Activated naive CD4-positive, alpha-beta T cell treated with anti-CD3 and anti-CD28 coated beads, Interleukin-2, amount 50 U/mL, for 24 hours (primary cell): ENCODE measurements around the gene AP3D1.
"Not testable (repeated sequence)": the region's sequence is repeated elsewhere in the genome, so short reads cannot be mapped to it uniquely, and the experiment has no call there.

ENCODE experiments used
- H3K27ac Mint-ChIP-seq: one replicate; pipeline ENCODE4 v1.8.0; 2021; ENCODE audit warnings: mild to moderate bottlenecking, mixed read lengths
- H3K27me3 Mint-ChIP-seq: one replicate; pipeline ENCODE4 v1.8.0; 2021; ENCODE audit warnings: mixed read lengths
- H3K36me3 Mint-ChIP-seq: one replicate; pipeline ENCODE4 v1.8.0; 2021; ENCODE audit warnings: mixed read lengths
- H3K4me1 Mint-ChIP-seq: one replicate; pipeline ENCODE4 v1.8.0; 2021; ENCODE audit warnings: mixed read lengths
- H3K4me3 Mint-ChIP-seq: one replicate; pipeline ENCODE4 v1.8.0; 2021; ENCODE audit warnings: mild to moderate bottlenecking, mixed read lengths
- H3K9me3 Mint-ChIP-seq: one replicate; pipeline ENCODE4 v1.8.0; 2021; ENCODE audit warnings: mixed read lengths

The AP3D1 gene

DNA sequence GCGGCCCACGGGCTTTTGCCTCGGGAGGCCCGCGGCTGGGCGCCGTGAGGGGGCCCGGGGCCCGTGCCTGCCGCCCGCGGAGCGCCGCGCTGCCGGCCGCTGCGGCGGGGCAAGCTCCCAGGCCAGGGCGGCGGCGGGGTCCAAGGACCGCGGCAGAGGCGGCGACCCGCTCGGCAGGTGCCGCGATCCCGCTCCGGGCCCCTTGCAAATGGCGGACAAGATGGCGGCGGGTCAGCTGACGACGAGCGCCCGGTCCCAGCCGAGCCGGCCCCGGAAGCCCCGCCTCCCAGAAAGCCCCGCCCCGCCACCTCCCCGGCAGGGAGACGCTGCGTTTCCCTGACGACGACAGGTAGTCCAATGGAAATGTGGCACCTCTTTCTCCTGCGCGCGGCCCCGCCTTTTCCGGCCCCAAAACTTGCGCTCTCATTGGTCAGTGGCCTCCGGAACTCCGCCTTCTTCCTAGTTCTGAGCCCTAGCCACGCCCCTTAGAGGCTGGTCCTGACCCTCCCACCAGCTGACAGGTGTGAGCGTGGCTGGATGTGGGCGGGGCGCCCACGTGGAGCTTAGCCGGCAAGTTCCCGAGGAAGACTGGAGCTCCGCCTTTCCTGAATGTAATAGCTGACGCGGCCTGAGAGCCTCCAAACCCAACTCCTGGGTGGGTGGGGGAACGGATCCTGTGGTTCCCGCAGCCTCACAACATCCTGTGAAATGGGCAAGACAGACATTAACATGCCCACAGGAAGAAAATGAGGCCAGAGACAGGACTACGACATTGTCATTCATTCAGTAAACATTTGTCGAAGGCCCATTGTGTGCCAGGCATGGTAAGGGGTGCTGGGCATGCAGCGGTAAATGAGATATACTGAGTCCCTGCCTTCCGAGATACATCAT is at the start of gene AP3D1:
AP3D1 (minus strand) TSS at position 228 of the 891 bp plus-strand sequence. CDS start 232 bp downstream, outside the sequence.
- Mint-ChIP-seq H3K27me3 (no peaks in the 10 kb centered on the region), H3K27ac (peak within 1 kb of the TSS; percentile 56), H3K4me3 (peak within 1 kb of the TSS; percentile 90), H3K9me3 (no peaks in the 10 kb centered on the region), H3K36me3 (no peaks in the 10 kb centered on the region), H3K4me1 (peaks cover 39% of the 10 kb centered on the region)

DNA sequence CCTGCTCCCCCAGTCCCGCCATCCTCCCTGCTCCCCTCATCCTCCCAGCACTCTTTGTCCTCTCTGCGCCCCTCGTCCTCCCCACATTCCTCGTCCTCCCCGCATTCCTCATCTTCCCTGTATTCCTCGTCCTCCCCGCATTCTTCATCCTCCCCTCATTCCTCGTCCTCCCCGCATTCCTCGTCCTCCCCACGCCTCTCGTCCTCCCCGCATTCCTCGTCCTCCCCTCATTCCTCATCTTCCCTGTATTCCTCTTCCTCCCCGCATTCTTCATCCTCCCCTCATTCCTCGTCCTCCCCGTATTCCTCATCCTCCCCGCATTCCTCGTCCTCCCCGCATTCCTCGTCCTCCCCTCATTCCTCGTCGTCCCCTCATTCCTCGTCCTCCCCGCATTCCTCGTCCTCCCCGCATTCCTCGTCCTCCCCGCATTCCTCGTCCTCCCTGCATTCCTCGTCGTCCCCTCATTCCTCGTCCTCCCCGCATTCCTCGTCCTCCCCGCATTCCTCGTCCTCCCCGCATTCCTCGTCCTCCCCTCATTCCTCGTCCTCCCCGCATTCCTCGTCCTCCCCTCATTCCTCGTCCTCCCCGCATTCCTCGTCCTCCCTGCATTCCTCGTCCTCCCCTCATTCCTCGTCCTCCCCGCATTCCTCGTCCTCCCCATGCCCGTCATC is 49.4 kb upstream of the AP3D1 start:
- H3K27me3 Mint-ChIP-seq, H3K27ac Mint-ChIP-seq, H3K36me3 Mint-ChIP-seq, H3K4me1 Mint-ChIP-seq, H3K4me3 Mint-ChIP-seq, H3K9me3 Mint-ChIP-seq: not testable (repeated sequence)

DNA sequence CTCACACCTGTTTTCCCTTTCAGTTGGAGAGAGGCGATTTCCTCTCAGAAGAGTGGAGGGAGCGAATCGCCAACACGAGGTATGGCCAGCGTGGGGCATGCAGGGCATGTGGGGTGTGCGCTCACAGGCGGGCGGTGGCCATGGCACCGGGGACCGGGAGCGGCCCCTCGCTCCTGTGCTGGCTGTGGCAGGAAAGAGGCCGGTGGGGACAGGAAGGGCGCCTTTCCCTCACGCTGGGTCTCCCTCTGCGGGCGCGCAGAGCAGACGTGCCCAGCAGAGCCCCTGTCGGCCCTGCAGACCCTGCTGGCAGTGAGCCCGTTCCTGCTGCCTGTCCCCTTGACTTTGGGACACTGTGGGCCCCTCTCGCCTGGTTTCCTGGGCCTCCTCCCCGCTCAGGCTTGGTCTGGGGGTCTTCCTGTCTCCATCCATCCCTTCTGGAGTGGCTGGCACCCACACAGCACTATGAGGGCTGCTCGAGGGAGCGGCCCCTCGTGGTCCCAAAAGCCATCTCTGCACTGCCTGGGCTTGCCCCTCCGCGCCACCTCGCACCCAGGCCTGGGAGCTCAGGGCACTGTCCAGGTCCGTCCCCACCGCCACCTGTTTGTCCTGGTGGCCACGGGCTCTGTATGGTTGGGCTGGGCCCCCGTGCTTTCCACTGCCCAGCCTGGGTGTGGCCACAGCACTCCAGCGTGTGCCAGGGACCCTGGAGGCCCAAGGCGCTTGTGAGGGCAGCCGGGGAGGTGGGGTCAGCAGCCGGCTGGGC is 48.7 kb upstream of the AP3D1 start:
- H3K36me3 Mint-ChIP-seq: no peaks in the 10 kb centered on the region
- H3K27ac Mint-ChIP-seq: no peak overlapping the region
- no peak overlapping the region for H3K4me3 Mint-ChIP-seq
- peaks cover 4% of the 10 kb centered on the region for H3K4me1 Mint-ChIP-seq
- H3K9me3 Mint-ChIP-seq: no peaks in the 10 kb centered on the region
- H3K27me3 Mint-ChIP-seq: no peaks in the 10 kb centered on the region

DNA sequence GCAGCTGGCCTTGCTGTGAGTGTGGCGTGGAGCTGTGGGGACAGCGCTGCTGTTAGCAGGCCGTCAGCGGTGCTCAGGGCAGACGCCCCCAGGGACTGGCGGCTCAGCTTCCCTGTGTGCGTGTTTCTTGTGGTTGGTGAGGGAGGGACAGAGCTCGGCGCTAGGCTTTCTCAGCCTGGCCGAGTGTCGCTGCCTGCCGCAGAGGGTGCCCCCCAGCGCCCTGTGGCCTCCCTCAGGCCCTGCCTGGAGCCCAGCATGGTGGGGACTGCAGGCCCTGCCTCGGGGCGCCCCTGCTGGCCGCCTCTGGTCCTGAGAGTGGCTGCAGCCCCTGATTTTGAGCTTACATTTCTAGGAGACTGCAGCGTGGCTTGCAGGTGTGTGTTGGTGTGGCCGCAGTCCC is 47.8 kb upstream of the AP3D1 start:
- Mint-ChIP-seq H3K27ac (no peak overlapping the region), H3K27me3 (no peaks in the 10 kb centered on the region), H3K4me1 (peaks cover 4% of the 10 kb centered on the region), H3K9me3 (no peaks in the 10 kb centered on the region), H3K36me3 (no peaks in the 10 kb centered on the region), H3K4me3 (no peak overlapping the region)

DNA sequence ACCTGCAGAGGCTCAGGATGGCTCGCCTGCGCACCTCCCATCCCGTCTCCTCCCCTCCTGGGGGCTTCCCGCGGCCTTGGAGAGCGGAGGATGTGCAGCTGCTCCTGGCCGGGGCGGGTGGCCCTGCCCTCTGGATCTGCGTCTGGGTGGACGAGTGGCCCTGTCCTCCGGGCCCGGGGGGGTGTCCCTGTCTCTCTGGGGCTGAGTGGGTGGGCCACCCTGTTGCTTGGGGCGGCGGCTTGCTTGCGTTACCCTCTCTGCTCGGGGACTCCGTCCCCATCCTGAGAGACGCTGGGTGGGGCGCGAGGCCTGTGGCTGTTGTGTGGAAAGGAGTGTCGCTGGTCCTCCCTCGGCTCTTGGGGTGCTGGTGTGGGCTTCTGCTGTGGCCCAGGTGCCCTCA is 47.0 kb upstream of the AP3D1 start:
- Mint-ChIP-seq H3K27me3 (no peaks in the 10 kb centered on the region), H3K4me3 (no peak overlapping the region), H3K9me3 (no peaks in the 10 kb centered on the region), H3K36me3 (no peaks in the 10 kb centered on the region), H3K4me1 (peaks cover 4% of the 10 kb centered on the region), H3K27ac (no peak overlapping the region)

DNA sequence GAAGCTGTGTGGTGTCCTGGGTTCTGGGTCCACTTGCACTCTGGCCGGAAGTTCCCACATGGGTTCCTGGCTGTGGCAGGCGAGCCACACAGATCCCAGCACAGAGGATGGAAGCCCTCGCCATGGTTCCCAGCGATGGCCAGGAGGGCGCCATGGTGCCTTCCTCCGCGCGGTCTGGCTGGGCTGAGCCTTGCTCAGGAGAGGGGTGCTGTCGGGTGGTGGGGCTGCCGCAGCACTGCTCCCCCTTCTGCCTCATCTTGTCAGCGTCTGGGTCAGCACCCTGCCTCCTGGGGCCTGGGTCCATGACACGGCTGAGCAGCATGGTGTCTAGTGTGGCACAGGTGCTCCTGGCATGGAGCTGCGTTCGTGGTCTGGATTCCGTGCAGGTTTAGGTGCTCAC is 45.9 kb upstream of the AP3D1 start:
- no peaks in the 10 kb centered on the region for H3K27me3 Mint-ChIP-seq
- peaks cover 4% of the 10 kb centered on the region for H3K4me1 Mint-ChIP-seq
- no peak overlapping the region for H3K27ac Mint-ChIP-seq
- no peak overlapping the region for H3K4me3 Mint-ChIP-seq
- no peaks in the 10 kb centered on the region for H3K9me3 Mint-ChIP-seq
- peaks cover 3% of the 10 kb centered on the region for H3K36me3 Mint-ChIP-seq

DNA sequence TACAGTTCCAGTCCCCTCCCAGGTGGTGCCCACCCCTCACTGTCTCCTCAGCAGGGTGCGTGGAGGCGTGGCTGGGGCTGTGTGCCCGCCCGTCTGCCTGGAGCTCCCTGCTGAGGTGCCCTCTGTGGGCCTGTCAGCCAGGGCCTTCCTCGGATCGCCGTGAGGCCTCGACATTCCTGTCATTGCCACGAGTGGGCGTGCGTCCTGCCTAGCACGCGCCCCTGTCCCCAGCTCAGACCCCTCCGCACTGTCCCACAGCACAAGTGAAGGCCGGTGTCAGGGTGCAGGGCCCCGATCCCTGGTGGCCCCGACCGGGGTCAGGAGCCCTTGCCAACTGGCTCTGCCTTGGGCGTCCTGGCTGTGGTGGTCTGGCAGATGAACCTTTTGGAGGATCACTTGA is 44.5 kb upstream of the AP3D1 start:
- no peak overlapping the region for H3K4me3 Mint-ChIP-seq

DNA sequence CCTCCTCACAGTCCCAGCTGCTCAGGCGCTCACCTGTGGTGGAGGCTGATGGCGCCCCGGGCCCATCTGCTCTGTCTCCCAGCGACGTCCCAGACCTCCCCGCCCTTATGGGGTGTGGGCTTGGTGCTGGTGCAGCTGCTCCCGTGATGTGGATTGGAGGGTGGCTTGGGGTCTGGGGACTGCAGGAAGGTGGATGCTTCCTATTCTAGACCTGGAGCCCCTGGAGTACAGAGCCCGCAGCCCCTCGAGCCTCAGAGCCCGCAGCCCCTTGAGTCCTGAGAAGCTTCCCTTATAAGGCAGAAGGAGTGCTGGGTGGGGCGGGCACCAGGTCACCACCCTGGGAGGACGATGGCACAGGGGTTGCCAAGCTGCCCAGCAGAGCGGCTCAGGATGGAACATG is 44.0 kb upstream of the AP3D1 start:
- peaks cover 3% of the 10 kb centered on the region for H3K36me3 Mint-ChIP-seq
- H3K4me1 Mint-ChIP-seq: peaks cover 4% of the 10 kb centered on the region
- H3K9me3 Mint-ChIP-seq: no peaks in the 10 kb centered on the region
- no peak overlapping the region for H3K27ac Mint-ChIP-seq
- H3K27me3 Mint-ChIP-seq: no peaks in the 10 kb centered on the region
- no peak overlapping the region for H3K4me3 Mint-ChIP-seq

More for the DNA sequence above, 44.5 kb upstream of the AP3D1 start:
- H3K27ac Mint-ChIP-seq: no peak overlapping the region
- H3K9me3 Mint-ChIP-seq: no peaks in the 10 kb centered on the region
- no peaks in the 10 kb centered on the region for H3K27me3 Mint-ChIP-seq
- H3K36me3 Mint-ChIP-seq: peaks cover 3% of the 10 kb centered on the region
- H3K4me1 Mint-ChIP-seq: peaks cover 4% of the 10 kb centered on the region

DNA sequence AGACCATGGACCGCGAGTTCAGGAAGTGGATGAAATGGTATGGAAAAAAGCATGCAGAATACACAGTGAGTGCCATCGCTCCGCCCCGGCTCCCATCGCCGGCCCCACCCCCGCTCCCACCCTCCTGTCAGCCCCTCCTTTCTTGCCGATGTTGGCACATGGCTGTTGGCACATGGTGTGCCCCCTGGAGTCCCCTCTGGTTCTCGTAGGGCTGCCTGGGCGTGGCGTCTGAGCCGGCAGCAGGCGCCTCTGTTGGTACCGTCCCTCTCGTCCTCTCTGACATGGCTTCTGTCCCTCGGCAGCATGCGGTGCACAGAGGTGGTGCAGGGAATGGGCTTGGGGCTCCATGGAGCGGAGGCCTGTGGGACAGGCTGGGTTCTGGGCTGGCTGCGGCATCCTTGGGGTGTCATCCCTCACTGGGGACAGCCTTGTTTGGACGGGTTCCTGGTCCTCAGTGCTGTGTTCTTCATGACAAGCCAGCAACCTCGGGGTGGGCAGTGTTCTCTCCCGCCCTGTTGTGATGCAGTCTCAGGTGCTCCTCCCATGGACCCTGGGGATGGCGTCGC is 43.2 kb upstream of the AP3D1 start:
- Mint-ChIP-seq H3K4me3 (no peak overlapping the region), H3K4me1 (peaks cover 4% of the 10 kb centered on the region), H3K27me3 (no peaks in the 10 kb centered on the region), H3K27ac (no peak overlapping the region), H3K9me3 (no peaks in the 10 kb centered on the region), H3K36me3 (peaks cover 3% of the 10 kb centered on the region)

DNA sequence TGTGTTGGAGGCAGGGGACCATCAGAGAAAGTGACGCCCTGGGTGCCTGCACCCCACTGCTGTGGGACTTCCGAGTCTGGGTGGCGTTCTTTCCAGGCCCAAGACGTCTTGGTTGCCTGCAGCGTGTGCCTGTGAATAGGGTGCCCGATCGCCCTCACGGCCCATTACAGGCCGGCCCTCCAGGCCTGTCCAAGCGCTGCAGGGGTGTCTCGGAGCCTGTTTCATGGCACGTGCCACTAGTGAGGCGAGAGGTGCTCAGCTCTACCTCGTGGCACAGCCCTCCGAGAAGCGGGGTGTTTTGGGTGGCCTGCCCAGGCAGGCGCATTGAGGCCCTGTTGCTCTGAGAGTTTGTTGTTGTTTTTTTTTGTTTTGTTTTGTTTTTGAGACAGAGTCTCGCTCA is 42.4 kb upstream of the AP3D1 start:
- H3K9me3 Mint-ChIP-seq: no peaks in the 10 kb centered on the region
- no peak overlapping the region for H3K4me3 Mint-ChIP-seq
- peaks cover 2% of the 10 kb centered on the region for H3K4me1 Mint-ChIP-seq
- peaks cover 3% of the 10 kb centered on the region for H3K36me3 Mint-ChIP-seq
- H3K27me3 Mint-ChIP-seq: no peaks in the 10 kb centered on the region
- no peak overlapping the region for H3K27ac Mint-ChIP-seq

DNA sequence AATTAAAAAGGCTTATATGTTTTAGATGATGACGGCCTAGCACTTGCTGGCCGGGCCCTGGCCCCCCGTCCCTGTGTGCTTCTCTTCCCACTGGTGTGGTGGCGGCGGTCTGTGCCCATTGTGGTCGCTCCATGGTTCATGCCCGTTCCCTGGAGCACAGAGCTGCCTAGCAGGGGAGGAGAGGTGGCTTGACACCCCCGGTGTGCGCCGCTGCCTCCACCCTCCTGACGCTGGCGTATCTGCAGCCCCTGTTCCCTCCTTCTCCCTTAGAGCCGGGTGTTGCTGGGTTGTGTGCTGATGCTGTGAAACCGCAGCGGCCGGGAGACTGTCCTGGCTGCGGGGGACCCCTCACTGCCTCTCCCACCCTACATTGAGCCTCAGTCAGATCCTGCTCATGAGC is 41.5 kb upstream of the AP3D1 start:
- Mint-ChIP-seq H3K4me3 (no peak overlapping the region), H3K27me3 (no peaks in the 10 kb centered on the region), H3K4me1 (no peaks in the 10 kb centered on the region), H3K36me3 (peaks cover 3% of the 10 kb centered on the region), H3K9me3 (no peaks in the 10 kb centered on the region), H3K27ac (no peak overlapping the region)

DNA sequence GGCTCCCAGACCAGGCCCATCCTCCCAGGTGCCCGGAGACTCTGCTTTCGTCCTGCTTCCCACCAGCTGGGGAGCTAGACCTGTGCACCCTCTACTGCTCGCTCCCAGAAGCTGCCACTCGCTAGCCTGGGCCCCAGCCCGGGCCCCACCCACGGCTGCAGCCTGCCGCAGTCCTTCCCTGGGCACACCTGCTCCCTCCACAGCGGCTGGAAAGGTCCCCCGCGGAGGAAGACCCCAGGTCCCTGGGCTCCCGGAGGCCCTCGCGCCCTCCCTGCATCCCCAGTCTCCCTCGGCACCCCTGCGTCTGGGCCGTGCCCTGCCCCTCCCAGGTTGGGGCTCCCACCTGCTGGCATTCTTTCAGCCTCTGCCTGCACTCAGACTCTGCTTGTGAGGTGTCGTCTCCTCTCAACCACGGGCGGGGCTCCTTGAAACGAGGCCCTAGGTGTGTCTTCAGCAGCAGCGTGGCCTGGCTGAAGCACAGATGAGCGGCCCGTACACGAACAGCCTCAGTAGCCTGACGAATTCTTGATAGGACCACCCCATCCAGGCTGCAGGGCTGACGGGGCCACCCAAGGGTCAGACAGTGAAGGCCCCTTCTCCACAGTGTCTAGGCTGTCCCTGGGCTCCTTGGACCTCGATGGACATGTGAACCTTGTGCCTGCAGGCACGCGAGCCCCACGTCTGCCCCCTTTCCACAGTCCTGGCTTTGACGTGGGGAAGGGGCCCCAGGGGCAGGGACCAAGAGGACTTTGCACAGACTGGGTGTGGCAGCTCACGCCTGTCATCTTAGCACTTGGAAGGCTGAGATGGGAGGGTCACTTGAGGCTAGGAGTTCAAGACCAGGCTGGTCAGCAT is 40.3 kb upstream of the AP3D1 start:
- no peaks in the 10 kb centered on the region for H3K4me1 Mint-ChIP-seq
- H3K27me3 Mint-ChIP-seq: no peaks in the 10 kb centered on the region
- H3K27ac Mint-ChIP-seq: no peak overlapping the region
- no peaks in the 10 kb centered on the region for H3K9me3 Mint-ChIP-seq
- no peak overlapping the region for H3K4me3 Mint-ChIP-seq
- peaks cover 3% of the 10 kb centered on the region for H3K36me3 Mint-ChIP-seq

DNA sequence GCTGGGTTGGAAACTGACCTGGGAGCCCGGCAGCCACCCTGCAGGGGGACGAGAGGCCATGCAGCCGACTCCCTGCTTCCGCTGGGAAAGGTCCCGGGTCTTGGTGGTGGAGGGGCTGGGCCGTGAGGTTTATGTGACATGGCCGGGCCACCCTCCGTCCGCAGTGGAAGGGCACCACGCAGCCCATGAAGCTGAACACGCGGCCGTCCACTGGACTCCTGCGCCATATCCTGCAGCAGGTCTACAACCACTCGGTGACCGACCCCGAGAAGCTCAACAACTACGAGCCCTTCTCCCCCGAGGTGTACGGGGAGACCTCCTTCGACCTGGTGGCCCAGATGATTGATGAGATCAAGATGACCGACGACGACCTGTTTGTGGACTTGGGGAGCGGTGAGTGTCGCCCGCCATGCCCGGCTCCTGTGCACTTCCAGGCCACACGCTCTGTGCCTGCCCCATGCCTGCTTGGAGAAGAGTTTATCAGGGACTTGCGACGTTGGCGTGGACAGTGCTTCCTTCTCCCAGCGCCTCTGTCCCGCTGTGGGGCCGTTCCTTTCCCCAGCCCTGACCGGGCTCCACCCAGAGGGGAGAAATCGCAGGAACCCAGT is 39.6 kb upstream of the AP3D1 start:
- no peak overlapping the region for H3K27ac Mint-ChIP-seq
- H3K4me1 Mint-ChIP-seq: no peaks in the 10 kb centered on the region
- no peaks in the 10 kb centered on the region for H3K27me3 Mint-ChIP-seq
- H3K9me3 Mint-ChIP-seq: no peaks in the 10 kb centered on the region
- peaks cover 3% of the 10 kb centered on the region for H3K36me3 Mint-ChIP-seq
- H3K4me3 Mint-ChIP-seq: no peak overlapping the region

DNA sequence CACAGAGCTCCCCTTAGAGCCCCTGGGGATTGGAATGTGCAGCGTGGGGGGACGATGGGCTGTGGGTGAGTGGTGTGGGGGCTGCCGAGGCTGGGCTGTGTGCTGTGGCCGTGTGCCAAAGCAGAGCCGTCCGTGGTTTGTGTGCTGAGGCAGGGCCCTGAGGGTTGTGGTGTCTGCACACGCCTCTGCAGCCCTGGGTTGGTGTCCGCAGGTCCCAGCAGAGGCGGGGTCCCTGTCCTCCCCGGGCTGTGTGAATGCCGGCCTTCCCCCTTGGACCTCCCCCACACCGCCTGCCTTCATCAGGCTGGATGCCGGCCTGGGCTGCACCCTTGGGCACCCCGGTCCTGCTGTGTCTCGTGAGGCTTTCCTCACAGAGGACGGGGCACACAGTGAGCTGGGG is 38.5 kb upstream of the AP3D1 start:
- H3K4me3 Mint-ChIP-seq: no peak overlapping the region
- H3K36me3 Mint-ChIP-seq: peaks cover 3% of the 10 kb centered on the region
- H3K27ac Mint-ChIP-seq: no peak overlapping the region
- no peaks in the 10 kb centered on the region for H3K9me3 Mint-ChIP-seq
- no peaks in the 10 kb centered on the region for H3K27me3 Mint-ChIP-seq
- peaks cover 3% of the 10 kb centered on the region for H3K4me1 Mint-ChIP-seq
